Coronary artery (tissue), 2 donors: Measurements from ENCODE around the gene RGS3.
A peak's percentile ranks its signal among the peaks of the same experiment; 100 is the strongest.
"Not testable (repeated sequence)": the region's sequence is repeated elsewhere in the genome, so short reads cannot be mapped to it uniquely, and the experiment has no call there.

Experiments
- DNase-seq: peaks from one replicate; pipeline ENCODE4 v3.0.0-alpha.2; 2017; ENCODE audit warnings: low spot score
- H3K27ac ChIP-seq, 2 donors: fragments of 200-600 bp; sonication (generic); one replicate each; pipeline ENCODE4 v1.5.1; 2016 to 2019
- H3K4me3 ChIP-seq: fragments of 200-600 bp; sonication (generic); 2 replicates; pipeline ENCODE4 v1.5.1; 2016; ENCODE audit warnings: mild to moderate bottlenecking, moderate library complexity
- CTCF ChIP-seq: fragments of 200-600 bp; sonication (generic); IDR thresholded peaks from one replicate; pipeline ENCODE4 v1.5.1; 2019; ENCODE audit warnings: antibody characterized with exemption

RGS3 gene

GRCh38 chr9:113636693-113637092, 173.2 kb downstream of the RGS3 start:
- TF ChIP-seq CTCF: no peak
- DNase-seq: peak; percentile 41
- no peak overlapping the region for H3K27ac ChIP-seq
- H3K4me3 ChIP-seq: no peak overlapping the region

- H3K4me3 ChIP-seq: no peak overlapping the region
- H3K27ac ChIP-seq: no peak overlapping the region
- no peak for DNase-seq
- TF ChIP-seq CTCF: no peak
Observed at GRCh38 chr9:113638490-113638889, 175.0 kb downstream of the RGS3 start.

GRCh38 chr9:113638897-113639296, 175.4 kb downstream of the RGS3 start:
- no peak overlapping the region for H3K27ac ChIP-seq
- peak; percentile 40 for DNase-seq
- no peak overlapping the region for H3K4me3 ChIP-seq
- no peak for TF ChIP-seq CTCF

GRCh38 chr9:113639411-113639970, 176.0 kb downstream of the RGS3 start:
- H3K27ac ChIP-seq, H3K4me3 ChIP-seq: not testable (repeated sequence)
- DNase-seq: peak; percentile 41

GRCh38 chr9:113640418-113640817, 176.9 kb downstream of the RGS3 start:
- DNase-seq: peak; percentile 8

GRCh38 chr9:113641100-113641885, 177.8 kb downstream of the RGS3 start:
- H3K27ac ChIP-seq: no peak overlapping the region
- no peak for DNase-seq
- no peak overlapping the region for H3K4me3 ChIP-seq
- no peak for TF ChIP-seq CTCF

More at GRCh38 chr9:113640418-113640817, 176.9 kb downstream of the RGS3 start:
- Histone ChIP-seq H3K4me3 (no peak overlapping the region), H3K27ac (no peak overlapping the region)
- no peak for TF ChIP-seq CTCF

- no peak for DNase-seq
- H3K27ac ChIP-seq: no peak overlapping the region
- TF ChIP-seq CTCF: no peak
Observed at GRCh38 chr9:113644321-113644720, 180.8 kb downstream of the RGS3 start.

More at GRCh38 chr9:113644321-113644720, 180.8 kb downstream of the RGS3 start:
- H3K4me3 ChIP-seq: no peak overlapping the region
